HepG2 (cell line): ENCODE data around the gene MXD1. TPM values are rescaled to one million over a fixed set of nuclear protein-coding genes. Genes with fewer than 3 reads are reported as not detected.

Experiments
- ATF2 ChIP-seq: sonication (generic); formaldehyde crosslinking; IDR thresholded peaks from 2 replicates; pipeline ENCODE4 v1.4.0; 2020; ENCODE audit warnings: missing genetic modification reagents
- FOXJ3 ChIP-seq: sonication (generic); formaldehyde crosslinking; IDR thresholded peaks from 2 replicates; pipeline ENCODE4 v1.4.0; 2020; ENCODE audit warnings: missing genetic modification reagents, mild to moderate bottlenecking, borderline replicate concordance
- GATAD2A ChIP-seq: IDR thresholded peaks from 2 replicates; pipeline ENCODE4 v1.6.1; 2016
- HDAC1 ChIP-seq: sonication (generic); formaldehyde crosslinking; IDR thresholded peaks from 2 replicates; pipeline ENCODE4 v1.5.1; 2020; ENCODE audit warnings: mild to moderate bottlenecking, missing genetic modification reagents
- HMGXB3 ChIP-seq: sonication (generic); formaldehyde crosslinking; IDR thresholded peaks from 2 replicates; pipeline ENCODE4 v1.4.0; 2020; ENCODE audit warnings: missing genetic modification reagents, borderline replicate concordance
- HOXA7 ChIP-seq: sonication (generic); formaldehyde crosslinking; IDR thresholded peaks from 2 replicates; pipeline ENCODE4 v1.8.1; 2022; ENCODE audit warnings: mild to moderate bottlenecking, missing genetic modification reagents, moderate library complexity
- MEIS2 ChIP-seq: sonication (generic); formaldehyde crosslinking; IDR thresholded peaks from 2 replicates; pipeline ENCODE4 v1.9.0; 2021; ENCODE audit warnings: mild to moderate bottlenecking, missing genetic modification reagents
- NR0B2 ChIP-seq: sonication (generic); formaldehyde crosslinking; IDR thresholded peaks from 2 replicates; pipeline ENCODE4 v1.4.0; 2020; ENCODE audit warnings: mild to moderate bottlenecking, missing genetic modification reagents
- SRSF1 ChIP-seq: fragments of 200-400 bp; formaldehyde crosslinking; optimal IDR thresholded peaks from 2 replicates; pipeline ENCODE3; 2017; ENCODE audit warnings: mild to moderate bottlenecking, low read depth, low read length, moderate library complexity
- U2AF1 ChIP-seq: fragments of 200-400 bp; formaldehyde crosslinking; optimal IDR thresholded peaks from 2 replicates; pipeline ENCODE3; 2017; ENCODE audit warnings: mild to moderate bottlenecking, low read depth, low read length
- ZNF10 ChIP-seq: sonication (generic); formaldehyde crosslinking; IDR thresholded peaks from 2 replicates; pipeline ENCODE4 v1.4.0; 2020; ENCODE audit warnings: mild to moderate bottlenecking, low read depth, missing genetic modification reagents, borderline replicate concordance
- ZNF691 ChIP-seq: sonication (generic); formaldehyde crosslinking; IDR thresholded peaks from 2 replicates; pipeline ENCODE4 v1.4.0; 2020; ENCODE audit warnings: missing genetic modification reagents, low read depth, mild to moderate bottlenecking, borderline replicate concordance
- polyA plus RNA-seq, 8 experiments: library from polyadenylated mRNA; depleted of rRNA in 3 of 8; stranded (reverse) in 7 of 8; unstranded in 1 of 8; fragments of >200 nt; fragmentation: Illumina TruSeq in 4 of 8; extraction: Trizol in 4 of 8; gene quantifications; 2 replicates each; pipeline versions ENCODE4 v1.2.1 to v1.2.3, GENCODE V29; 2011 to 2016; ENCODE audit warnings: low read depth in 4 of 8, missing spikeins in 1 of 8, mixed read lengths in 1 of 8; ENCODE audit not compliant: insufficient read depth in 1 of 8
- total RNA-seq, 5 experiments: library from RNA; depleted of rRNA; stranded (reverse); fragments of >200 nt; fragmentation: Illumina TruSeq; extraction: Trizol; gene quantifications; 2 replicates each; pipeline ENCODE4 v1.2.3, GENCODE V29; 2016; ENCODE audit warnings: low read depth in 1 of 5

Gene MXD1
- total and polyA plus RNA-seq, 2 of the 13 experiments (the other 11 are each of a cell fraction or from before 2014, with no cell fraction given): 6.4 to 14.9 TPM

GRCh38 chr2:69933839-69934613 lies 19.1 kb downstream of the MXD1 start (continued):
- TF ChIP-seq FOXJ3 (CRISPR knock-in tag): peak; percentile 66; the same call in 1 of the 2 replicates
- no peak for TF ChIP-seq SRSF1
- TF ChIP-seq ZNF691 (CRISPR knock-in tag): peak; percentile 67; the same call in 1 of the 2 replicates
- TF ChIP-seq GATAD2A (CRISPR knock-in tag): peak; percentile 98
- TF ChIP-seq HMGXB3 (CRISPR knock-in tag): peak; percentile 49
- TF ChIP-seq MEIS2: peak; percentile 64; the same call in 1 of the 2 replicates
- TF ChIP-seq NR0B2: no peak
- no peak for TF ChIP-seq HOXA7
- TF ChIP-seq ATF2 (CRISPR knock-in tag): peak; percentile 98
- no peak for TF ChIP-seq U2AF1
- TF ChIP-seq HDAC1: peak; percentile 76; the same call in 1 of the 2 replicates
- no peak for TF ChIP-seq ZNF10 (CRISPR knock-in tag)
